CD4-positive, alpha-beta T cell treated with Interleukin-17A for 1 hour (primary cell): ENCODE measurements around the gene SULT1A3.
"Not testable (repeated sequence)": the region's sequence is repeated elsewhere in the genome, so short reads cannot be mapped to it uniquely, and the experiment has no call there.

Experiments
- DNase-seq: peaks from one replicate; pipeline ENCODE4 v3.0.0-alpha.2; 2020

SULT1A3 gene

GRCh38 chr16:30187556-30187865 lies 11.5 kb upstream of the SULT1A3 start:
- no peak for DNase-seq

- no peak for DNase-seq
Observed at GRCh38 chr16:30187971-30188561, 11.0 kb upstream of the SULT1A3 start.

- not testable (repeated sequence) for DNase-seq
Observed at GRCh38 chr16:30191158-30191557, 7.9 kb upstream of the SULT1A3 start.

- not testable (repeated sequence) for DNase-seq
Observed at GRCh38 chr16:30193098-30193497, 6.0 kb upstream of the SULT1A3 start.

- not testable (repeated sequence) for DNase-seq
Observed at GRCh38 chr16:30193615-30194014, 5.4 kb upstream of the SULT1A3 start, which contains the start of the genes BOLA2B and SLX1A. TSS of gene BOLA2B (minus strand) at chr16:30193666. CDS start at chr16:30193595, 71 bp downstream. TSS of gene SLX1A (plus strand) at chr16:30193875. CDS start at chr16:30194085, 210 bp downstream.

- not testable (repeated sequence) for DNase-seq
Observed at GRCh38 chr16:30194172-30194925, 4.7 kb upstream of the SULT1A3 start.

- DNase-seq = not testable (repeated sequence)
Observed at GRCh38 chr16:30197001-30197400, 2.1 kb upstream of the SULT1A3 start.

GRCh38 chr16:30199608-30200343 lies 721 bp downstream of the SULT1A3 start:
- DNase-seq = not testable (repeated sequence)

GRCh38 chr16:30205541-30206236 lies 6.6 kb downstream of the SULT1A3 start:
- DNase-seq = peak; percentile 0

GRCh38 chr16:30206252-30206651 lies 7.2 kb downstream of the SULT1A3 start:
- DNase-seq = not testable (repeated sequence)

- DNase-seq = peak; percentile 0
Observed at GRCh38 chr16:30207063-30207704, 8.1 kb downstream of the SULT1A3 start.

- DNase-seq = not testable (repeated sequence)
Observed at GRCh38 chr16:30209032-30209431, 10.0 kb downstream of the SULT1A3 start.

- not testable (repeated sequence) for DNase-seq
Observed at GRCh38 chr16:30211414-30211813, 12.4 kb downstream of the SULT1A3 start.

GRCh38 chr16:30217082-30217481 lies 18.0 kb downstream of the SULT1A3 start:
- peak; percentile 0 for DNase-seq

GRCh38 chr16:30248379-30248778 lies 49.3 kb downstream of the SULT1A3 start, which contains the start of gene NPIPB13:
TSS of gene NPIPB13 (minus strand) at chr16:30248479. CDS start at chr16:30245573, 2,906 bp downstream.
- not testable (repeated sequence) for DNase-seq
